ENCODE data around the gene GLG1.

The GLG1 gene

DNA sequence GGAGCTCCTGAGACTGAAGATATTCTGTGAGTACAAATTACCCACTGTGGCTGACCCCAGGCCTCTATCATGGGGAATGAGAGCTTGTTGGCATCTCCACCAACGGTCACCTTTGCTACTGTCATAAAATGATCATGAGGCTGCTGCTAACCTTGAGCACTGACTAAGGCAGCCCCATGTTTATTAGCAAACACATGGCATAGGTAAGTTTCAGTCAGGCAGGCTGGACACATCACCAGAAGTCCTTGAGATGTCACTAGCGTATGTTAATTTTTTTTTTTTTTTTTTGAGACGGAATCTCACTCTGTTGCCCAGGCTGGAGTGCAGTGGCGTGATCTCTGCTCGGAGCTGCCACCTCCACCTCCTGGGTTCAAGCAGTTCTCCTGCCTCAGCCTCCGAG lies 1.5 kb upstream of the GLG1 start:
- no peak for DNase-seq

DNA sequence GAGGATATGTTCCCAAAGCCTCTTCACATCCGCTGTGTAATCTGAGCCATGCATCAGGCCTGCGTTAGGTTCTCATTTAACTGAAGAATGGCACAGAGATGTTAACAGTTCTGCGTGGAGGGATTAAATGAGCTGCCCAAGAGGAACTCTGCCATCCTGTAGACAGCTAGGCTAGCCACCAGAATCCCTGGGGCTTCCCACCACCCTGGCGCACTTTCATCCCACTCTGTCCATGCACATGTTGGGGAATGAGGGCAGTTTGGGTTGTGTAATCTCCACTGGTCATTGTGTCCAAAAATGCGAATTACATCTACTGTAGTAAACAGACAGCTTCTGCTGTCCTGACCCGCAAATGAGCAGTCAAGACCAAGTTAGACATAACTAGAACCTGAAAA lies 1.0 kb upstream of the GLG1 start:
- DNase-seq = no peak

DNA sequence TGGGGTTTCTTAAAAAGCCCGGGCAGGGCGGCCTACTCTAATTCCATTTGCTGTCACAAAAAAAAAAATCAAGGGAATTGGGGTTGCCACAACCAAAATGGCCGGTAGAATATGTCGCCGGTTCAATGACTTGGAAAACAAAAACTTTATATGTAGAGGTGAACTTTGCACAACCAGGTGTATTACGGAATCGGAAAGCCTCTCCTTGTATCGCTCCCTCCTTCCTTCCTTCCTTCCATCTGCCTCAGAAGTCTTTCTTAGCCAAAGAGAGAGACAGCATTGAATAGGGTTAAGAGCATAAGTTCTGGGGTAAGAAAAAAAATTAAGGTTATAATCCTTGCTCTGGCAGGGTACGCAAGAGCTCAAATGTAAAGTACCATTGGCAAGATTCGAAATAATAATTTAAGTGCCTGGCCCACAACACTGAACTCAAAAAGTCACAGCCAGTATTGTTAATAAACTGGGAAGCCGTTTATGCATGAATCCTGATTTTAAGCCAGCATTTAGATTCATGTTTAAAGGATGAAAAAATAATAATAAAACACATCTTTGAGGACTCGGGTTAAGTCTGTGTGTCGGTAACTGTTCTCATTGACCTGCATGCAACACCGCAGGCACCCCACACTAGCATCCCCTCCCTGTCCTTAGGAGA lies 522 bp upstream of the GLG1 start:
- DNase-seq = no peak

DNA sequence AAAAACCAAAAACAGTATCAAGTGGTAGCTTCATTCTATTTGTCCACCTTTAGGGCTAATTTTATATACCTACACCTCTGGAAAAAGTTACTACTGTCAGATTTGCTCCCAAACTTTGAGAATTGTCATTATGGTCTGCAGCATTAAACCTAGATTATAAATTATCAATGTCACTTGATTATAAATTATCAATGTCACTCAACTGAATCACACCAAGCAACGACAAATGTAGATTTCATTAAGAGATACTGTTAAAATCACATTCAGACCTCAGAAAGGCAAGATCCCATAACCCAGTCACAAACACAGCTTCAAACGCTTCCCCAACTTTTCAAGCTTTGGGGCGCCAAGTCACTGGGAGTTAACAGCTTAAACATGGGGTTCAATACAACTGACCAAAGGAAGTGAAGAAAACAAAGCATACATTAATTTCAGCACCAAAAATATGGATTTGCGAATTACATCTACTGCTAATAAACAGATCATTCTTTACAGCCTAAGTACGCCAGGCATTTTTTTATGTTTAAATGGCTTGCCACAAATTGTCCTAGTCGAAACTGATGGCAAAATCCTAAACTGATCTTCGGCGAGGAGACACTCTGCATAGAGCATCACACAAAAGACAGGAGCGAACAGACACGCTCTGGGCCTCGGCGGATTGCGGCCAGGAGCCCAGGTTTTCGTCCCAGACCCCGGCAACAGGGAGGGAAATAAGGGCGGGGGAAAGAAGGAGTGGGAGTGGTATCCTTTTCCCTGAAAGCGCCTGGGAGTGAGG lies 981 bp downstream of the GLG1 start:
- DNase-seq = no peak

DNA sequence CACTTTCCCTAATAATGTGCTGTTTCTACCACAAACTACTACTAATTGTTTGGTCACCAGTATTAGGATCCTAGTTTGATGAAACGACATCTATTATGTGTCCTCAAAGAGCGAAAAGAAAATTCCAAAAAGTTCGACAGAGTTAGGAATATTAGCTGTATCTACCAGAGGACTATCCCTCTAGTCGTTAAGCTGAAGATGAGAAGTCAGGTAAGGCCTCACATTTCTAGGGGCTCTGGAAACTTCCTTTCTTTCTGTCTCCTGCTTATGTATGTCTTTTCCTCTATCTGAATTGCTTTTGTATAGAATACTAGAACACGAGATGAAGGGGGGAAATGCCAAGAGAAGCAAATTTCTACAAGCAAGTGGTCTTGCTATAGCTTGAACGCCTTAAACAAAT lies 1.6 kb downstream of the GLG1 start:
- DNase-seq = no peak

DNA sequence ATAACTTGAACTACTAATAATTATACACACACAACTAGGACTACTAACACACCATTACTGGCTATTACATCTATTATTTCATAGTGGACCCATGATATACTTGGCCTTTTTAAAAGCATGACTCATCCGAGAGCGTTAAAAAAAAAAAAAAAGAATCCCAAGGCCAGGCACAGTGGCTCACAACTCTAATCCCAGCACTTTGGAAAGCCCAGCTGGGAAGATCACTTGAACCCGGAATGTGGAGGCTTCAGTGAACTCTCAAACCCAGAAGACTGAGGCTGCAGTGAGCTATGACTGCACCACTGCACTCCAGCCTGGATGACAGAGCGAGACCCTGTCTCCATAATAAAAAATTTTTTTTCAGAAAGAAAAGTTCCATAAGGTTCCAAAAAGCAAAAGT lies 3.1 kb downstream of the GLG1 start:
- DNase-seq = no peak

DNA sequence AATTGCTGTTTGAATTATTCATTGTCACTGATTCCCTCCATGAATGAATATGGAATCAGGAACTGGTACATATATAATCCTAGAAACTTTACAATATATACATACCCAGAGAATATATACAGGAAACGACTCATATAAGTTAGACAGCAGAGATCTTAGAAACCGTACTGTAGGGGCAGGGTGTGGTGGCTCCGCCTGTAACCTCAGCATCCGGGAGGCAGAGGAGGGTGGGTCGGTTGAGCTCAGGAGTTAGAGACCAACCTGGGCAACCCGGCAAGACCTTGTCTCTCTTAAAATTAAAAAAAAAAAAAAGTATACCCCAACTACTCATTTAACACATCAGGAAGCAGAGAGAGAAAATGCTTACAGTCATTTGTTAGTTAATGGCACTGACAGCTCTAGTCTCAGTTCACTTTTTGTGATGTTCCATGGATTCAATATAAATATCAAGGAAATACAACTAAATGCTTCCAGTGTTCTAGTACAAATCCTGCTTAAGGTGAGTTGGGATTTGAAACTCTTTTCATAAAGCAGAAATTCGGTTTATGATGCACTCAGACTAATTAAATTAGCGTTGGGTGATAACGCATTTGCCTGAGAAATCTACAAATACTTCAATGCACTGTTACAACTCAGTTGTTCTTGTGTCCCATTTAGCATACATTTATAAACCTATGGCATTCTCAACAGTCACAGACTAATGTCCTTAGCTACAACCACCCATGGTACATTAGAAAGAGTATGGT lies 5.6 kb downstream of the GLG1 start:
- no peak for DNase-seq

DNA sequence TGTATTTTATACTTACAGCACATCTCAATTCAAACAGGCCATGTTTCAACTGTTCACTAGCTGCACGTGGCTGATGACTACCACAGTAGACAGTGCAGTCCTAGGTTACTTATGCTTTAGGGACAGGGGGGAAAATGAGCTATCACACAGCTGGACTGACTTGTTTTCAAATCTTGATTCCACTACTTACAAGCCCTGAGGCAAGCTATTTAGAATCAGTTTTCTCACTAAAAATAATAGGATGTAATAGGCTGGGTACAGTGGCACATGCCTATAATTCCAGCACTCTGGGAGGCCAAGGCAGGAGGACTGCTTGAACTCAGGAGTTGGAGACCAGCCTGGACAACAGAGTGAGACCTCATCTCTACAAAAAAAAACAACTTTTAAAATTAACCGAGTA lies 10.3 kb downstream of the GLG1 start:
- no peak for DNase-seq

DNA sequence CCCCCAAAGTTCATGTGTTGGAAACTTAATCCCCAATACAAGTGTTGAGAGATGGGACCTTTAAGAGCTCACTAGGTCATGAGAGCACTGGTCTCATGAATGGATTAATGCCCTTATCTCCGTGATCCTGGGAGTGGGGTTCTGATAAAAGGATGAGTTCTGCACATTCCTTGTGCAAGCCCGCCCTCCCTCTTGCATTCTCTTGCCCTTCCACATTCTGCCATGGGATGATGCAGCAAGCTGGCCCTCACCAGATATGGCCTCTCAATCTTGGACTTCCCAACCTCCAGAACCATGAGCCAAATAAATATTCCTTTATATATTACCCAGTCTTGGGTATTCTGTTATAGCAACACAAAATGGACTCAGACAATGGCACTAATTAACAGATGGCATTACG lies 14.1 kb downstream of the GLG1 start:
- DNase-seq = no peak

DNA sequence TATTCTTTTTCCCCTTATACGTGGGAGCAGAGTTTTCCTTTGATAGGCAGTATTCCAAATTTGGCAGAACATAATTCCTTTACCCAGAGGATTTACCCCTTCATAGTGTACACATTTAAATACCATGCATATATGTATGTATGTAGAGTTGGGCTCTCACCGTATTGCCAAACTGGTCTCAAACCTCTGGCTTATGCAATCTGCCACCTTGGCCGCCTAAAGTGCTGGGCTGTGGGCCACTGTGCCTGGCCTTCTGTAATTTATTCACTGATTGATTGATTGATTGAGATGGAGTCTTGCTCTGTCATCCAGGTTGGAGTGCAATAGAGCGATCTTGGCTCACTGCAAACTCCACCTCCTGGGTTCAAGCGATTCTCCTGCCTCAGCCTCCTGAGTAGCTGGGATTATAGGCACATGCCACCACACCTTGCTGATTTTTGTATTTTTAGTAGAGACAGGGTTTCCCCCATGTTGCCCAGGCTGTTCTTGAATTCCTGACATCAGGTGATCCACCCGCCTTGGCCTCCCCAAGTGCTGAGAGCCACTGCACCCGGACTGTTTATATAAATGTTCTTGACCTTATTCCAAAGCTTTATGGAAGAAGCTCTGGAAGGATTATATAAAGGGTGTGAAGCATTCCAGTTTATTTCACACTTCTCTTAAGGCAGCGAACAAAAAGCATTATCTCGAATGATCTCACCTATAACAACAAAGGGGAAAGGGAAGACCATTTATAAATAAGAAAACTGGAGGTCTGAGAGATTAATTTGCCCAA lies 14.9 kb downstream of the GLG1 start:
- DNase-seq = no peak

DNA sequence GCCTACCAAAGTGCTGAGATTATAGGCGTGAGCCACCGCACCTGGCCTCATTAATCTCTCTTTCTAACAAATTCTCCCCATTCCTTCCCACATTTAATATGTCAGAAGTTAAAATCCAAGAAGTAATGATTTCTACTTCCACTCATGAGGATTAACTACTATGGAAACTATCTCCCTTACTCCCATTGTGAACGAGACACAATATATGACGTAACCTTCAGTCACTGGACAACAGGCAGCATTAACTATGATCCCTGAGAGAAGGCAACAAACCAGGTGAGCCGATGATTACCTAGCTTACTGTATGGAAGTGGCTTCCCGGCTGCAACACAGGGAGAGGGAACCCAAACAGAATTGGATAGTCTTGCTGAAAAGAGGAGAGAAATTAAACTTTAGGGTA lies 20.0 kb downstream of the GLG1 start:
- no peak for DNase-seq

DNA sequence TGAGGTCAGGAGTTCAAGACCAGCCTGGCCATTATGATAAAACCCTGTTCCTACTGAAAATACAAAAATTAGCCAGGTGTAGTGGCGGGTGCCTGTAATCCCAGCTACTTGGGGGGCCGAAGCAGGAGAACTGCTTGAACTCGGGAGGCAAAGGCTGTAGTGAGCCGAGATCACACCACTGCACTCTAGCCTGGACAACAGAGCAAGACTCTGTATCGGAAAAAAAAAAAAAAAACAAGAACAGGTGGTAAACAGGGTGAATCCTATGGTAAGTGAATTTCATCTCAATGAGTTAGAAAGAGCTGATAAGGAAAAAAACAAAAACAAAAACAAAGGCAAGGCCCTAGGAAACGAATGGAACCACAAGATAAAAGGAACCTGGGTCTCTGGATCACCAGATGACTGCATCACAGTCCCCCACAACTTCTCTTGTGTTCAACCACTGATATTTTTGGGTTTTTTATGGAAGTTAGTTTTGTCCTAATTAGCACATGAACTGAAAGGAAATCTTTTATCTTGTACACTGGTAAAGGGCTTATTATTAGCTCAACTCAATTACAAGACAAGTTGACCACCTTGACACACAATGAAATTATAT lies 21.0 kb downstream of the GLG1 start:
- no peak for DNase-seq

DNA sequence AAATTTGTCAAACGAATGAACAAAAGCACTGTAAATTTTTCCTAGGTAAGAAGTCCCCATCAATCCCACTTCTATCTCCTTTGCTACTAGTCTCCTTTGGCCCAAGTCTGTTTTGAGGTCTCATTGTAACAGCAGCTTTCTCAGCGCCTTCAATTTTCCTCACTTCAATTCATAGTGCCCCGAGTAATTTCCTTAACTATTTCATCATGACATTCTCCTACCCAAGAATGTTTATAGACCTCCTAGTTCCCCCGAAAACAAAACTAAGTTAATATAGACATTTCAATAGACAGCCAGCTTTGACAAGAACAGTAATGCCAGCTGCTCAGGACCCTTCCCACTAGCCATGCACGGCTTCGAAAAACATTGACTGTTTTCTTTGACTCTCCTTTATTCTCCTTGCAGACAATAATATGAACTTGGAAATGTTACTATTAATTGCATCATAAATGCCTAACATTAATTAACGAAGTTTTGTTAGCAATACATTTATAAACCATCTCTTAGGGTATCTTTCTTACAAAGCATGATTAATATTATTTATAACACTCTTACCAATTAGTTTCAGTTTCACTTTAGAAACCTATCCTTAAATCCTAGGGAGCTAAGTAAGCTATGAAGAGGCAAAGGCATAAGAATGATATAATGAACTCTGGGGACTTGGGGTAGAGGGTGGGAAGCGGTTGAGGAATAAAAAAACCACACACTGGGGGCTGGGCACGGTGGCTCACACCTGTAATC lies 22.8 kb downstream of the GLG1 start:
- no peak for DNase-seq

DNA sequence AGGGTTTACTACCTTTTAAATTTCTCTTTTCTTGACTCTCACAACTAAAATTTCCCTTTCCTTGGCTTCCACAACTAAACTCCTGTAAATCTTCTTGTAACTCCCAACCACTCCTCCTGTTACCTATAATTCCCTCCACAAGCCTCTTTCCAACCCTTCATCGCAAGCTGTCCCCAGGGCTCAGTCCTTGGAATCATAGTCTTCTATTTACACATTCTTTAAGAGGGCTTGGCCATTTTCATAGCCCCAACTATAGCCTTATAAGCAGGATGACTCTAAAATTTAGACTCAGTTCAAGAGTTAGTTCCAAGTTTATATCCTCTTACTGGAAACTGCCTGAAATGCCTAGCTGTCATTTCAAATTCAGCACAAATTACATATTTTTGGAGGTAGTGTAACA lies 23.9 kb downstream of the GLG1 start:
- DNase-seq = no peak

DNA sequence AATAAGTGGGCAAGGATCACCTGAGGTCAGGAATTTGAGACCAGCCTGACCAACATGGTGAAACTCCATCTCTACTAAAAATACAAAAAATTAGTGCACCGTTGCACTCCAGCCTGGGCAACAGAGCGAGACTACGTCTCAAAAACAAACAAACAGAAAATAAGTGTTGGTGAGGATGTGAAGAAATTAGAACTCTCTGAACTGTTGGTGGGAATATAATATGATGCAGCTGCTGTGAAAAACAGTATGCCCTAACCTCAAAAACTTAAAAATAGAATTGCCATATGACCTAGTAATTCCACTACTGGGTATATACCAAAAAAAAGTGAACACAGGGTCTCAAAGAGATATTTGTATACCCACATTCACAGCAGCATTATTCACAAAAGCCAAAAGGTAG lies 26.1 kb downstream of the GLG1 start:
- no peak for DNase-seq

DNA sequence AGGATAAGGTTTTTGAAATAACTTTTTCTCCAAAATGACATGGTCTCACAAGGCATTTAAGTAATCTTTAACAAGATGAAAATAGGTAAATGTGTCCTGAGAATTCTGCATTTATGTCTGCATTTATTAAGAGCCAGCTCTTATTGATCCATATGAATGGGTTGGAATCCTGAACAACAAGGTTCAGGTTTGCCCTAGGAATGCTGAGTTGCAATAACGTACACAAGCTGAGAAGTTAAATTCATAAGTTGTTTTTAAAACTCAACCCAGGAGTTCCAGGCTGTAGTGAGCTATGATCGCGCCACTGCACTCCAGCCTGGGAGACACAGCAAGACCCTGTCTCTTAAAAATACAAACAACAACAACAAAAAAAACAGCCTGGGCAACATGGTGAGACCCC lies 28.1 kb downstream of the GLG1 start:
- DNase-seq = no peak

DNA sequence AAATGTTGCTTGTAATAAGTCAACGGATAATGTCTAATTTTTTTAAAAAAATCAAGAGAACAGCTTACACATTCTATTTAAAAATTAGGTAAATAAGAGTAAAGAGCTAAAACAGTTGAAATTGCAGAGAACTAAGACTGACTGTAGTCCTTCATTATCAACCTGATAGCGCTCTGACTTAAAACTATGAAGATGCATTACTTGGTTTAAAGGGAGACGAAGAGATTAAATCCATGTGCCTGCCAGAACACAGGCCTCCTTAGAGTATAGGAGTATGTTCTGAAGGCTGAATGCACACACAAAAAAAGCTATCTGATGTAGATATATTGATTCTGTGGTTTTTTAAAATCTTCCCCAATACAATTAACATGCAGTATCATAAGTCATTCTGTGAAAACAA lies 28.5 kb downstream of the GLG1 start:
- no peak for DNase-seq

DNA sequence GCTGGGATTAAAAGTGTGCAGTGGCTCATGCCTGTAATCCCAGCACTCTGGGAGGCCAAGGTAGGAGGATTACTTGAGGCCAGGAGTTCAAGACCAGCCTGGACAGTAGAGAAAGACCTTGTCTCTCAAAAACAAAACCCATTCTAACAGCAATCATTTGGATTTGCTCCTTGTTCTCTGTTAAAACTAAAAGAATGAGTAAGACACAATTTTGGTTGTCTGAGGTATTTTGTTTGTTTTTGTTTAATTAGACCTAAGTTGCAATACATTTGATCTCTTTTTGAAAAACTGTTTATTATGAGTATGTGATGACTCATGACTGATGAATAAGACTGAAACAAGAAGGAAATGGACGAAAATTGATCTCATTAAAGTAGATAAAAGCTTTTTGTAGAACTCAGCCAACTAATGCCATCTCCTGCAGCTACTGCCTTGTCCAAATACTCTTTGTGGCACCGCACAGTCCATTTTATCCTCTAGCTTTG lies 29.0 kb downstream of the GLG1 start:
- no peak for DNase-seq

DNA sequence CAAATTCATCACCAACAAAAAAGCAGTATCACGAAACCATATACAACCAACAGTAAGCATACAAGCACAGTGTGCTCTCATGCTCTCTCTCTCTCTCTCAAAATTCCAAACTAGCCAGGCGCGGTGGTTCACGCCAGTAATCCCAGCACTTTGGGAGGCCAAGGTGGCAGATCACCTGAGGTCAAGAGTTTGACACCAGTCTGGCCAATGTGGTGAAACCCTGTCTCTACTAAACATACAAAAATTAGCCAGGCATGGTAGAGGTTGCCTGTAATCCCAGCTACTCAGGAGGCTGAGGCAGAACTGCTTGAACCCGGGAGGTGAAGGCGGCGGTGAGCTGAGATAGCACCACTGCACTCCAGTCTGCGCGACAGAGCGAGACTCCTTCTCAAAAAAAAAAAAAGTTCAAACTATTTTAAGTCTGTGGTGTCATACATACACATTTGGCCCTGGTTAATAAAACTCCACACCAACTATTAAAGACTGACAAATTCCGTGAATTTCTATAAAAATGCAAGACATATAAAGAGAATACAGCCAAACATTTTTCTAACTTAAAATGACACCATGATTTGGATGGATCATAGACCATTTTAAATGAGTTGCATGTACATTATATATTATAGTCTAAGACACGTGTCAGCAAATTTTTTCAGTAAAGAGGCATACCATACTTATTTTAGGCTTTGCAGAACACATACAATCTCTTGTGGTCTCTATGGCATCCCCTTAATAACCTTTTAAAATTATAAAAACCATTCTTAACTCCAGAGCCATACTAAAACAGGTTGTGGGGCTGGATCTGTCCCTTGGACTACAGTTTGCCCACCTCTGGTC lies 30.9 kb downstream of the GLG1 start:
- DNase-seq = no peak

DNA sequence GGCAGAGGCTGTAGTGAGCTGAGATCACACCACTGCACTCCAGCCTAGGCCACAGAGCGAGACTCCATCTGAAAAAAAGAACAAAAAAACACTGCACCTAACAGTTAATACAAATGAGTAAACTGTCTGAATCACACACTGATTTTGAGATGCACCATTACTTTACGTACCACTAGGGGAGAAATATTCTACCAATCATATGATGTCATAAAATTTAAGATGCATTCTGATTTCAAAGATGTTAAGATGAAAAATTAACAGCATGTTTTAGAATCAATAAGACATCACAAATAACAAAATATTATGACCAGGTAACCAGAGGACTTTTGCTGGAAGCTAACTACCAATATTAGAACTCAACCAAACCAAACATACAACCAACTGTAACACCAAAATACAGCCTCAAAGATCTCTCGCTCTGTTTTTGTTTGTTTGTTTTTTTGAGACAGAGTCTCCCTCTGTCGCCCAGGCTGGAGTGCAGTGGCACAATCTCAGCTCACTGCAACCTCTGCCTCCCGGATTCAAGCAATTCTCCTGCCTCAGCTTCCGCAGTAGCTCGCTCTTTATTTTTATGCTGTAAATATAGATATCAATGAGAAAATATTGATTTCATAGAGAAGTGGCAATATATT lies 31.6 kb downstream of the GLG1 start:
- no peak for DNase-seq

DNA sequence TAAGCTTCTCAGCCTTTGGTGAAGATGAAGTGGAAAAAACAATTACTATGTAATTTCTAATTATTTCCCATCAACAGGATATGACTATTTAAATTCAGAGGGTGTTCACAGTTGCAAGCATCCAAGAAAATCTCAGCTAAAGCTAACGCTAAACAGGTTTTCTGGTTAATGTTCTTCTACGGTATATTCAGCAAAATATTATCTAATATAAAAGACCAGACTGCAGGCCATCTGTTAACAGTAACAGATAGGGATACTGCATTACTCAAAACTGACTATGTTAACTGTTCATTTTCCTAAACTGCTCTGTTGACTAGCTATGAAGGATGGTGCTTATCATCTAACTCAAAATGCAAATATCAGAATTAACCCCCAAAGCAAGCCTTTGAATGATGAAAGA lies 32.8 kb downstream of the GLG1 start:
- DNase-seq = no peak

Data from NCI-H748 treated with DMSO at 0.1 percent for 48 hours (cell line).